ENCODE measurements around the gene MAP3K5.

DNA sequence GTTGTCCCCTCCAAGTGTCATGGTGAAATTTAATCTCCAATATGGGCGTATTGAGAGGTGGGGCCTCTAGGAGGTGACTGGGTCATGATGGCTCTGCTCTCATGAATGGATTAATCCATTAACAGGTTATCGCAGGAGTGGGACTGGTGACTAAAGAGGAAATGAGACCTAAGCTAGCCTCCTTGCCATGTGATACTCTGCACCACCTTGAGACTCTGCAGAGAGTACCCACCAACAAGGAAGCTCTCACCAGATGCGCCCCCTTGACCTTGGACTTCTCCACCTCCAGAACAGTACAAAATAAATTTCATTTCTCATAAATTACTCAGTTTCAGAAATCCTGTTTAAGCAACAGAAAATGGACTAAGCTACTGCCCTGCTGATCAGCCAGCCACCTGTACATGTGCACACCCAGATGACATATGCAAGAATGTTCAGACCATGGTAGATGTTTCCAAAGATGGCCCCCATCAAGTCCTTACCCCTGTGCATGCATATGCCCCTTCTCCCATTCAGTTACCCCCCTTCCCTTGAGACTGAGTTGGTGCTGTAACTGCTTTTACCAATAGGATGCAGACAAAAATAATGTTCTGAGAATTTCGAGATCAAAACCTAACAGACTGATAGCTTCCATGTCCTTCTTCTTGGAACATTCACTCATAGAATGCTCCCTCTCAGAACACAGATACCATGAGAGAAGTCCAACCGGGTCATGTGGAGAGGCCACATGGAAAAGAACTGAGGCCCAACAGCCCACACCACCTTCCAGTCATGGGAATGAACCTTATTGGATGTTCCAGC, 28.4 kb downstream of the MAP3K5 start:
- TF ChIP-seq SIN3A (IDR thresholded peaks at IDR 0.05; ENCODE audit: borderline replicate concordance in 2 of 2, control insufficient read depth in 1 of 2, low read depth in 2 of 2, low read length in 2 of 2) (no peak), KAT7 (CRISPR knock-in tag; IDR thresholded peaks at IDR 0.05; ENCODE audit: borderline replicate concordance) (no peak), NFE2L1 (tag; IDR thresholded peaks at IDR 0.05; ENCODE audit: borderline replicate concordance, low read depth) (no peak), MTA3 (IDR thresholded peaks at IDR 0.05; ENCODE audit: borderline replicate concordance) (no peak)
- TF ChIP-seq, protein P1, sequence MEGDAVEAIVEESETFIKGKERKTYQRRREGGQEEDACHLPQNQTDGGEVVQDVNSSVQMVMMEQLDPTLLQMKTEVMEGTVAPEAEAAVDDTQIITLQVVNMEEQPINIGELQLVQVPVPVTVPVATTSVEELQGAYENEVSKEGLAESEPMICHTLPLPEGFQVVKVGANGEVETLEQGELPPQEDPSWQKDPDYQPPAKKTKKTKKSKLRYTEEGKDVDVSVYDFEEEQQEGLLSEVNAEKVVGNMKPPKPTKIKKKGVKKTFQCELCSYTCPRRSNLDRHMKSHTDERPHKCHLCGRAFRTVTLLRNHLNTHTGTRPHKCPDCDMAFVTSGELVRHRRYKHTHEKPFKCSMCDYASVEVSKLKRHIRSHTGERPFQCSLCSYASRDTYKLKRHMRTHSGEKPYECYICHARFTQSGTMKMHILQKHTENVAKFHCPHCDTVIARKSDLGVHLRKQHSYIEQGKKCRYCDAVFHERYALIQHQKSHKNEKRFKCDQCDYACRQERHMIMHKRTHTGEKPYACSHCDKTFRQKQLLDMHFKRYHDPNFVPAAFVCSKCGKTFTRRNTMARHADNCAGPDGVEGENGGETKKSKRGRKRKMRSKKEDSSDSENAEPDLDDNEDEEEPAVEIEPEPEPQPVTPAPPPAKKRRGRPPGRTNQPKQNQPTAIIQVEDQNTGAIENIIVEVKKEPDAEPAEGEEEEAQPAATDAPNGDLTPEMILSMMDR (IDR thresholded peaks at IDR 0.05 in 2 of 3, conservative IDR thresholded peaks at IDR 0.05 in 1 of 3; ENCODE audit: insufficient read depth in 2 of 3, low read depth in 1 of 3, low read length in 3 of 3): no peak
- TF ChIP-seq, protein P2, sequence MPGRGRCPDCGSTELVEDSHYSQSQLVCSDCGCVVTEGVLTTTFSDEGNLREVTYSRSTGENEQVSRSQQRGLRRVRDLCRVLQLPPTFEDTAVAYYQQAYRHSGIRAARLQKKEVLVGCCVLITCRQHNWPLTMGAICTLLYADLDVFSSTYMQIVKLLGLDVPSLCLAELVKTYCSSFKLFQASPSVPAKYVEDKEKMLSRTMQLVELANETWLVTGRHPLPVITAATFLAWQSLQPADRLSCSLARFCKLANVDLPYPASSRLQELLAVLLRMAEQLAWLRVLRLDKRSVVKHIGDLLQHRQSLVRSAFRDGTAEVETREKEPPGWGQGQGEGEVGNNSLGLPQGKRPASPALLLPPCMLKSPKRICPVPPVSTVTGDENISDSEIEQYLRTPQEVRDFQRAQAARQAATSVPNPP (IDR thresholded peaks at IDR 0.05; ENCODE audit: borderline replicate concordance, insufficient read depth, insufficient read length): no peak
